ENCODE results near the gene LMTK3.

DNA sequence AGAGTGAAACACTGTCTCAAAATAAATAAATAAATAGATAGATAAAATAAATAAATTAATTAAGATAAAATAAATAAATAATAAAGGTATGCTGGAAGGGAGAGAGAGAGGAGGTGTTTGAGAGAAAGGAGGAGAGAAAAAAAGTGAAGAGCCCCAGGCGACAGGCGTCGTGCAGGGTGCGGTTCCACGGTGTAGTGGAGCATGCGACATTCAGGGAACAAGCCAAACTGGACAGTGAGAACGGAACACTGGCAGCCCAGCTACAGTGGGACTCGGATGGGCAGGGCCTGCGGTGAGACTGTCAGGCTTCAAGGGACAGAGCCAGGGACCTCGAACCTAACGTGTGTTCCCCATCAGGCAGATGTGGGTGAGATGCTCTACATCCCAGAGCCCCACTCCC lies 49.8 kb upstream of the LMTK3 start:
- TF ChIP-seq CTCF (conservative IDR thresholded peaks at IDR 0.05 in 1 of 2, IDR thresholded peaks at IDR 0.05 in 1 of 2; ENCODE audit: extremely low read depth in 1 of 2, insufficient read depth in 1 of 2, low read depth in 1 of 2, low read length in 2 of 2) (no peak), EZH2 (IDR thresholded peaks at IDR 0.05; ENCODE audit: borderline replicate concordance, low read length) (no peak)

Data from mammary epithelial cell (primary cell).